HEK293 (cell line): ENCODE results near the gene DNAJB1.

Experiments
- KLF9 ChIP-seq: fragments of 450-650 bp; formaldehyde crosslinking; IDR thresholded peaks from 2 replicates; pipeline ENCODE4 v1.5.1; 2016; ENCODE audit warnings: missing biosample characterization, missing genetic modification characterization, low read depth
- MEIS1 ChIP-seq: sonication (generic); formaldehyde crosslinking; IDR thresholded peaks from 2 replicates; pipeline ENCODE4 v1.8.1; 2022; ENCODE audit warnings: missing genetic modification reagents, mild to moderate bottlenecking, borderline replicate concordance
- REST ChIP-seq: fragments of 450-650 bp; formaldehyde crosslinking; IDR thresholded peaks from 2 replicates; pipeline ENCODE4 v1.5.1; 2016; ENCODE audit warnings: missing biosample characterization, missing genetic modification characterization
- ZNF121 ChIP-seq: fragments of 450-650 bp; formaldehyde crosslinking; IDR thresholded peaks from 2 replicates; pipeline ENCODE4 v1.5.1; 2016; ENCODE audit warnings: missing biosample characterization, missing genetic modification characterization
- ZNF335 ChIP-seq: fragments of 450-650 bp; formaldehyde crosslinking; conservative IDR thresholded peaks from 2 replicates; pipeline ENCODE4 v1.5.1; 2016; ENCODE audit warnings: missing biosample characterization, missing genetic modification characterization
- ZNF585B ChIP-seq: fragments of 450-650 bp; formaldehyde crosslinking; IDR thresholded peaks from 2 replicates; pipeline ENCODE4 v1.5.1; 2016; ENCODE audit warnings: missing biosample characterization, missing genetic modification characterization
- TF ChIP-seq, protein P1 (sequence below): fragments of 450-650 bp; formaldehyde crosslinking; IDR thresholded peaks from 2 replicates; pipeline ENCODE4 v1.5.1; 2016; ENCODE audit warnings: missing biosample characterization, missing genetic modification characterization
- TF ChIP-seq, protein P2 (sequence below): fragments of 450-650 bp; formaldehyde crosslinking; IDR thresholded peaks from 2 replicates; pipeline ENCODE4 v1.5.1; 2017; ENCODE audit warnings: missing biosample characterization, missing genetic modification characterization
- TF ChIP-seq, protein P3 (sequence below): sonication (generic); formaldehyde crosslinking; IDR thresholded peaks from 2 replicates; pipeline ENCODE4 v1.8.1; 2022; ENCODE audit warnings: mild to moderate bottlenecking, moderate library complexity, missing genetic modification reagents
- TF ChIP-seq, protein P4 (sequence below): IDR thresholded peaks from 2 replicates; pipeline ENCODE4 v1.6.1; 2011; ENCODE audit warnings: mild to moderate bottlenecking, low read depth, low read length, borderline replicate concordance

DNA sequence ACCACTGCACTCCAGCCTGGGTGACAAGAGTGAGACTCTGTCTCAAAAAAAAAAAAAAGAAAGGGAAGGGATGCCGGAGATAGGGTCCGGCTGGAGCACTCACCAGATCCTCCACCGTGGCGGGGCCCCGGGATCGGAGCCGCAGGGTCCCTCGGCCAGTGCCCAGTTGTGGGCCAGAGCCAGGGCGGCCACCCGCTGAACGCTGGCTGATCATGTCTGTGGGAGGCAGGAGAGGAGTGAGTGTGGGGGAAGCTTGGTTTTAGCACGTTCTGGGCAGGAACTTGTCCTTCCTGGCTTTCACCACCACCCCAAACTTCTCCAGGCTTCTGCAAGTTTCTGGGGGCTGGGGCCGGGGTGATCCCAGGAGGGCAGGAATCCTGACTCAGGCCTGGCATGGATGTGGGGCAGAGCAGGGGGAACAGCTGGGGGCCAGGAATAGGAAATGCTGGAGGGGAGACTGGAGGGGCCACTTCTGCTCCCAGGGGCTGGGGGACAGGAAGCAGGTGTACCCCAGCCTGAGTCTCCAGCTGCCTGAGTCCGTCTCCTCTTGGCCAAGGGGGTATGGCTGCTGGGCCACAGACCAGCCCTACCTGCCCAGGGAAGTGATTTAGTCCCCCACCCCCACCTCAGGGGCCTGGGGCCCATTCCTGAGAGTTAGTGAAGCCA lies 38.8 kb downstream of the DNAJB1 start:
- TF ChIP-seq, protein P1, sequence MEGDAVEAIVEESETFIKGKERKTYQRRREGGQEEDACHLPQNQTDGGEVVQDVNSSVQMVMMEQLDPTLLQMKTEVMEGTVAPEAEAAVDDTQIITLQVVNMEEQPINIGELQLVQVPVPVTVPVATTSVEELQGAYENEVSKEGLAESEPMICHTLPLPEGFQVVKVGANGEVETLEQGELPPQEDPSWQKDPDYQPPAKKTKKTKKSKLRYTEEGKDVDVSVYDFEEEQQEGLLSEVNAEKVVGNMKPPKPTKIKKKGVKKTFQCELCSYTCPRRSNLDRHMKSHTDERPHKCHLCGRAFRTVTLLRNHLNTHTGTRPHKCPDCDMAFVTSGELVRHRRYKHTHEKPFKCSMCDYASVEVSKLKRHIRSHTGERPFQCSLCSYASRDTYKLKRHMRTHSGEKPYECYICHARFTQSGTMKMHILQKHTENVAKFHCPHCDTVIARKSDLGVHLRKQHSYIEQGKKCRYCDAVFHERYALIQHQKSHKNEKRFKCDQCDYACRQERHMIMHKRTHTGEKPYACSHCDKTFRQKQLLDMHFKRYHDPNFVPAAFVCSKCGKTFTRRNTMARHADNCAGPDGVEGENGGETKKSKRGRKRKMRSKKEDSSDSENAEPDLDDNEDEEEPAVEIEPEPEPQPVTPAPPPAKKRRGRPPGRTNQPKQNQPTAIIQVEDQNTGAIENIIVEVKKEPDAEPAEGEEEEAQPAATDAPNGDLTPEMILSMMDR = no peak
- TF ChIP-seq KLF9 (tag by site-specific recombination) = no peak
- TF ChIP-seq ZNF335 (tag by site-specific recombination) = no peak
- TF ChIP-seq, protein P2, sequence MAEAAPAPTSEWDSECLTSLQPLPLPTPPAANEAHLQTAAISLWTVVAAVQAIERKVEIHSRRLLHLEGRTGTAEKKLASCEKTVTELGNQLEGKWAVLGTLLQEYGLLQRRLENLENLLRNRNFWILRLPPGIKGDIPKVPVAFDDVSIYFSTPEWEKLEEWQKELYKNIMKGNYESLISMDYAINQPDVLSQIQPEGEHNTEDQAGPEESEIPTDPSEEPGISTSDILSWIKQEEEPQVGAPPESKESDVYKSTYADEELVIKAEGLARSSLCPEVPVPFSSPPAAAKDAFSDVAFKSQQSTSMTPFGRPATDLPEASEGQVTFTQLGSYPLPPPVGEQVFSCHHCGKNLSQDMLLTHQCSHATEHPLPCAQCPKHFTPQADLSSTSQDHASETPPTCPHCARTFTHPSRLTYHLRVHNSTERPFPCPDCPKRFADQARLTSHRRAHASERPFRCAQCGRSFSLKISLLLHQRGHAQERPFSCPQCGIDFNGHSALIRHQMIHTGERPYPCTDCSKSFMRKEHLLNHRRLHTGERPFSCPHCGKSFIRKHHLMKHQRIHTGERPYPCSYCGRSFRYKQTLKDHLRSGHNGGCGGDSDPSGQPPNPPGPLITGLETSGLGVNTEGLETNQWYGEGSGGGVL (tag by site-specific recombination) = no peak
- TF ChIP-seq, protein P3, sequence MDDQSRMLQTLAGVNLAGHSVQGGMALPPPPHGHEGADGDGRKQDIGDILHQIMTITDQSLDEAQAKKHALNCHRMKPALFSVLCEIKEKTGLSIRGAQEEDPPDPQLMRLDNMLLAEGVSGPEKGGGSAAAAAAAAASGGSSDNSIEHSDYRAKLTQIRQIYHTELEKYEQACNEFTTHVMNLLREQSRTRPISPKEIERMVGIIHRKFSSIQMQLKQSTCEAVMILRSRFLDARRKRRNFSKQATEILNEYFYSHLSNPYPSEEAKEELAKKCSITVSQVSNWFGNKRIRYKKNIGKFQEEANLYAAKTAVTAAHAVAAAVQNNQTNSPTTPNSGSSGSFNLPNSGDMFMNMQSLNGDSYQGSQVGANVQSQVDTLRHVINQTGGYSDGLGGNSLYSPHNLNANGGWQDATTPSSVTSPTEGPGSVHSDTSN = no peak
- no peak for TF ChIP-seq ZNF585B (tag by site-specific recombination)
- TF ChIP-seq, protein P4, sequence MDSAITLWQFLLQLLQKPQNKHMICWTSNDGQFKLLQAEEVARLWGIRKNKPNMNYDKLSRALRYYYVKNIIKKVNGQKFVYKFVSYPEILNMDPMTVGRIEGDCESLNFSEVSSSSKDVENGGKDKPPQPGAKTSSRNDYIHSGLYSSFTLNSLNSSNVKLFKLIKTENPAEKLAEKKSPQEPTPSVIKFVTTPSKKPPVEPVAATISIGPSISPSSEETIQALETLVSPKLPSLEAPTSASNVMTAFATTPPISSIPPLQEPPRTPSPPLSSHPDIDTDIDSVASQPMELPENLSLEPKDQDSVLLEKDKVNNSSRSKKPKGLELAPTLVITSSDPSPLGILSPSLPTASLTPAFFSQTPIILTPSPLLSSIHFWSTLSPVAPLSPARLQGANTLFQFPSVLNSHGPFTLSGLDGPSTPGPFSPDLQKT = no peak
- TF ChIP-seq ZNF121 (tag by site-specific recombination) = no peak
- no peak for TF ChIP-seq REST
- TF ChIP-seq MEIS1 (CRISPR knock-in tag) = no peak
